ENCODE results near the gene F8A1. TPM values are rescaled to one million over a fixed set of nuclear protein-coding genes. Genes with fewer than 3 reads are reported as not detected.
"Not testable (repeated sequence)": the region's sequence is repeated elsewhere in the genome, so short reads cannot be mapped to it uniquely, and the experiment has no call there.

The F8A1 gene
- 10 to 100 TPM; 16.8 to 34.5 (median 21.5) TPM for total RNA-seq
- 10 to 100 TPM; 10.2 to 35.7 TPM for polyA plus RNA-seq
- long read RNA-seq, donor 1, transcript F8A1-201 (1 exons, 1,713 nt), result major isoform, 129 of 130 reads
- long read RNA-seq, donor 1, partial matches to known transcripts, result 0 of 130 reads
- long read RNA-seq, donor 1, other reads (novel, unspliced or antisense), result 1 of 130 reads
- long read RNA-seq, donor 2, partial matches to known transcripts, result 0 of 2 reads
- long read RNA-seq, donor 2, other reads (novel, unspliced or antisense), result 0 of 2 reads
- long read RNA-seq, donor 3, transcript F8A1-201 (1 exons, 1,713 nt), result major isoform, 104 of 104 reads
- long read RNA-seq, donor 3, partial matches to known transcripts, result 0 of 104 reads
- long read RNA-seq, donor 3, other reads (novel, unspliced or antisense), result 0 of 104 reads

GRCh38 chrX:154886069-154886788, at the start of gene F8A1:
F8A1 (plus strand) TSS chrX:154886355; CDS start chrX:154886375, 20 bp downstream.
- peak in 3 of 4 donors; percentile 76 to 86 (median 85) for ATAC-seq
- intact Hi-C loops (cut with DNase I); H3K9me3 ChIP-seq; H3K27ac ChIP-seq; H3K36me3 ChIP-seq; H3K27me3 ChIP-seq; H3K4me1 ChIP-seq: not testable (repeated sequence)
- DNase-seq, result peak in 3 of 5 donors; percentile 7 to 71 (median 53)
- peak within 1 kb of the TSS in 6 of 12 donors; percentile 16 to 48 (median 34) for H3K4me3 ChIP-seq
- WGBS, 4 donors, result 0 to 3% methylated on average over 7 to 10 of the region's 91 CpGs; no CpG with 5 or more reads in 2 of the 4 donors

DNA sequence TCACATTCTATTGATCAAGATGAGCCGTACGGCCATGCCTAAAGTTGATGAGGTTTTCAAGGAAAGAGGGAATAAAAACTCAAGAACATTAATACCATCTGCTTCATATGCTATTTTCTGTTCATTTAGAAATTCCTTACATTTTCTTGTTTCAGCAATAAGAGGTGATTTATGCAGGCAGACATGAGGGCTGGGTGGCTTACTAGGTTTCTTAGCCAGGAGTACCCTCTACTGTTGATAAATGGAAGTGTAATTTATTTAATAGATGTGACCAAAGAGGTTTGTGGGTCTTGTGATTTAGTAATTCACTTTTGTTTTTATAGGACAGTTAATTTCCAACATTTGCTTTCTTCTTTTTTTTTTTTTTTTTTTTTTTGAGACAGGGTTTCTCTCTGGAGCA, 45.3 kb upstream of the F8A1 start:
- no peaks in the 10 kb centered on the region for H3K27me3 ChIP-seq
- H3K4me1 ChIP-seq, result no peaks in the 10 kb centered on the region
- intact Hi-C loops (cut with DNase I), result loop anchor here in 1 of 10 donors (5.0 kb wide), 1 partner anchor 89 kb away; the partner anchor contains the start of gene GAB3
- H3K4me3 ChIP-seq, result no peak overlapping the region
- H3K36me3 ChIP-seq, result peaks cover 0 to 5% (median 0%) of the 10 kb centered on the region in 9 donors
- no peak for TF ChIP-seq POLR2A (IDR thresholded peaks at IDR 0.05)
- TF ChIP-seq, protein P1, sequence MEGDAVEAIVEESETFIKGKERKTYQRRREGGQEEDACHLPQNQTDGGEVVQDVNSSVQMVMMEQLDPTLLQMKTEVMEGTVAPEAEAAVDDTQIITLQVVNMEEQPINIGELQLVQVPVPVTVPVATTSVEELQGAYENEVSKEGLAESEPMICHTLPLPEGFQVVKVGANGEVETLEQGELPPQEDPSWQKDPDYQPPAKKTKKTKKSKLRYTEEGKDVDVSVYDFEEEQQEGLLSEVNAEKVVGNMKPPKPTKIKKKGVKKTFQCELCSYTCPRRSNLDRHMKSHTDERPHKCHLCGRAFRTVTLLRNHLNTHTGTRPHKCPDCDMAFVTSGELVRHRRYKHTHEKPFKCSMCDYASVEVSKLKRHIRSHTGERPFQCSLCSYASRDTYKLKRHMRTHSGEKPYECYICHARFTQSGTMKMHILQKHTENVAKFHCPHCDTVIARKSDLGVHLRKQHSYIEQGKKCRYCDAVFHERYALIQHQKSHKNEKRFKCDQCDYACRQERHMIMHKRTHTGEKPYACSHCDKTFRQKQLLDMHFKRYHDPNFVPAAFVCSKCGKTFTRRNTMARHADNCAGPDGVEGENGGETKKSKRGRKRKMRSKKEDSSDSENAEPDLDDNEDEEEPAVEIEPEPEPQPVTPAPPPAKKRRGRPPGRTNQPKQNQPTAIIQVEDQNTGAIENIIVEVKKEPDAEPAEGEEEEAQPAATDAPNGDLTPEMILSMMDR (IDR thresholded peaks at IDR 0.05), result peak in 11 of 12 donors; percentile 18 to 55 (median 40)
- H3K9me3 ChIP-seq, result no peaks in the 10 kb centered on the region
- no peak overlapping the region for H3K27ac ChIP-seq
- ATAC-seq (peak in 2 of 4 donors; percentile 50 to 57), DNase-seq (no peak)
- WGBS, 4 donors, result 89 to 95% (median 93%) methylated on average over 2 of the region's 2 CpGs

DNA sequence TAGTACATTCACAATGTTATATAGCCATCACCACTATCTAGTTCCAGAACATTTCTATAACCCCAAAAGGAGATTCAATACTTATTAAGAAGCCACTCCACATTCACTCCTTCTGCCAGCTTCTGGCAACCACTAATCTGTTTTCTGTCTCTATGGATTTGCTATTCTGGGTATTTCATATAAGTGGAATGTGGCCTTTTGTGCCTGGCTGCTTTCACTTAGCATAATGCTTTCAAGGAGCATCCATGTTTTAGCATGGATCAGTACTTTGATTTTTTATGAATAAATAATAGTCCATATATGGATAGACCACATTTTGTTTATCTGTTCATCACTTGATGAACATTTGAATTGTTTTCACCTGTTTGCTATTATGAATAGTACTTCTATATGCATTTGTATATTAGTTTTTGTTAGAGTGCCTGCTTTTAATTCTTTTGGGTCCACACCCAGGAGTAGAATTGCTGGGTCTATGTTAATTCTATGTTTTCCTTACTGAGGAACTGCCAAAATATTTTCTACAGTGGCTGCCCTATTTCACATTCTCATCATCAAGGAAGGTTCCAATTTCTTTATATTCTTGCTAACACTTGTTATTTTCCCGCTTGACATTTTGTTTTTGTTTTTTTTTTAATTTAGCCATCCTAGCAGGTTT, 35.1 kb upstream of the F8A1 start:
- H3K27ac ChIP-seq, result no peak overlapping the region
- intact Hi-C loops (cut with DNase I), result no loop called here
- ATAC-seq (no peak), DNase-seq (no peak)
- 90 to 100% (median 93%) methylated on average over 1 of the region's 1 CpG for WGBS, 4 donors
- TF ChIP-seq POLR2A (IDR thresholded peaks at IDR 0.05), result no peak
- TF ChIP-seq, protein P1 (IDR thresholded peaks at IDR 0.05), result no peak
- H3K4me1 ChIP-seq, result no peaks in the 10 kb centered on the region
- peaks cover 0 to 13% (median 0%) of the 10 kb centered on the region in 12 donors for H3K9me3 ChIP-seq
- H3K36me3 ChIP-seq, result peaks cover 0 to 12% (median 0%) of the 10 kb centered on the region in 9 donors
- no peak overlapping the region for H3K4me3 ChIP-seq
- no peaks in the 10 kb centered on the region for H3K27me3 ChIP-seq

- Histone ChIP-seq H3K36me3 (peaks cover 0 to 35% (median 0%) of the 10 kb centered on the region in 9 donors), H3K27ac (no peak overlapping the region), H3K27me3 (no peaks in the 10 kb centered on the region), H3K4me3 (no peak overlapping the region), H3K9me3 (no peaks in the 10 kb centered on the region), H3K4me1 (no peaks in the 10 kb centered on the region)
- no peak for ATAC-seq
- intact Hi-C loops (cut with DNase I), result no loop called here
- no peak for TF ChIP-seq POLR2A (IDR thresholded peaks at IDR 0.05)
- TF ChIP-seq, protein P1 (IDR thresholded peaks at IDR 0.05), result no peak
- DNase-seq, result no peak
Measured at GRCh38 chrX:154855256-154855655, 30.9 kb upstream of the F8A1 start.

- H3K4me3 ChIP-seq; ATAC-seq; H3K36me3 ChIP-seq; intact Hi-C loops (cut with DNase I); H3K27ac ChIP-seq; H3K4me1 ChIP-seq; DNase-seq; H3K27me3 ChIP-seq: not testable (repeated sequence)
- peaks cover 0 to 48% (median 3%) of the 10 kb centered on the region in 12 donors for H3K9me3 ChIP-seq
Measured at GRCh38 chrX:154868522-154868921, 17.6 kb upstream of the F8A1 start.

Data from heart left ventricle (tissue), 16 donors.